Prostate gland (tissue), 2 donors: ENCODE data around the gene CRYZL1. TPM values are rescaled to one million over a fixed set of nuclear protein-coding genes. Genes with fewer than 3 reads are reported as not detected.

ENCODE experiments used
- DNase-seq: peaks from one replicate; pipeline ENCODE4 v3.0.0-alpha.2; 2019; ENCODE audit warnings: low spot score
- H3K27ac ChIP-seq, 2 donors: fragments of 200-600 bp; sonication (generic); 2 replicates each; pipeline ENCODE4 v1.5.1; 2017 to 2019
- H3K27me3 ChIP-seq: fragments of 200-600 bp; sonication (generic); replicated peaks from 2 replicates; pipeline ENCODE4 v1.5.1; 2019; ENCODE audit not compliant: insufficient read depth
- H3K36me3 ChIP-seq, 2 donors: fragments of 200-600 bp; sonication (generic); 1 replicate in 1 of 2; 2 replicates in 1 of 2; pipeline versions ENCODE4 v1.5.1 to v1.8.1; 2017 to 2019
- H3K4me1 ChIP-seq: fragments of 200-600 bp; sonication (generic); replicated peaks from 2 replicates; pipeline ENCODE4 v1.5.1; 2019
- H3K4me3 ChIP-seq, 2 donors: fragments of 200-600 bp; sonication (generic); 2 replicates each; pipeline ENCODE4 v1.5.1; 2017 to 2019
- H3K9me3 ChIP-seq: fragments of 200-600 bp; sonication (generic); 2 replicates; pipeline ENCODE4 v1.5.1; 2017
- POLR2A ChIP-seq: fragments of 450-650 bp; IDR thresholded peaks from one replicate; pipeline ENCODE4 v1.6.1; 2016; ENCODE audit warnings: antibody characterized with exemption, mild to moderate bottlenecking
- POLR2AphosphoS5 ChIP-seq: sonication (generic); formaldehyde crosslinking; IDR thresholded peaks from one replicate; pipeline ENCODE4 v1.6.1; 2017; ENCODE audit warnings: antibody characterized with exemption
- WGBS: methylation state at CpG from one replicate; pipeline ENCODE4 v1.1.5; 2018; 5-methylcytosine and 5-hydroxymethylcytosine counted together
- intact Hi-C: fragments of 100-400 bp; cut with DNase I; formaldehyde crosslinking; loops from one replicate; pipeline ENCODE4 v1.14.2; 2022
- total RNA-seq, 2 donors: library from RNA; depleted of rRNA; stranded (reverse); fragments of >200 nt; gene quantifications; one replicate each; pipeline ENCODE4 v1.1.0, GENCODE V29; 2016
- TF ChIP-seq, protein P1 (sequence below), 4 experiments: fragments of 200-600 bp in 2 of 4; fragments of 450-650 bp in 2 of 4; sonication (generic) in 2 of 4; IDR thresholded peaks; 1 replicate in 3 of 4; 2 replicates in 1 of 4; pipeline ENCODE4 v1.5.1; 2016 to 2019; ENCODE audit warnings: antibody characterized with exemption in 4 of 4, mild to moderate bottlenecking in 2 of 4, moderate library complexity in 2 of 4

Gene CRYZL1
- total RNA-seq, 2 donors from 2014 or later = 22.3 to 28.9 TPM

DNA sequence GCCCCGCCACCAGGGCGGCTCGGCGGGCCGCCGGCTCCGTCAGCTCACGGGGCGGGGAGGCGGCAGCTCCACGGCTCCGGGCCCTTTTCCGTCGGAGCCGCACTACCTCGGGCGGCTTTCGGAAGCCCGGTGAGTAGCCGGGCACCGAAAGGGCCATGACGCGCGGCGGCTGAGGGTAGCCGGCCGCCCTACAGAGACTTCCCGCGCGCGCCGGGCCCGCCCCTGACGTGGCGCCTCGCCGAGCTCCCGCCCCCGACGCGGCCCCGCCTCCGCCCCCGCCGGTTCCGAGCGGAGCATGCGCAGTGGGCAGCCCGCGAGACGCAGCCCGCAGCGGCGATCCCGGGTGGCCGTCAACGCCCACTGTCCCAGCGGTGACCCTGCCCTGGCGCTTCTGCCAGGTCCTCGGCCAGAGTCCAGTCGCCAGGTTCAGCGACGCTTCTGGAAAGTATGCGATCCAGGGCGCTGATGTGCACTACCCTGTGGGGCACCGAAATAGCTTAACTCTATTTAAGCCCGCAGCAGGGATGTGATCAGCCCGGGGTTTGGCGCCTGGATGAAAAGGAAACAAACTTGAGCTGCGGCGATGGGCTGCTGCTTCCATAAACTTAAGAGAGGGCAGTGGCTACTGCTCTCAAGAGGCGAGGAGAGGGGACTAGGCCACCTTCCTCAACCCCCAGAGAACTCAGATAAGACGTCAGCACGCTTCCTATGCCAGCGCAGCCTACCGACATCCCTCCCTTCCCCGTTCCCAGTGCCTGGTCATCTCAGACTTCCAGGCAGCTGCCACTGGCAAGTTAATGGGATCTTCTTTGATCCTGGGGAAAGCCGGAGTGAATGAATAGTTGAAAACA, 52.8 kb downstream of the CRYZL1 start, which contains the start of gene DONSON:
DONSON (minus strand) TSS at position 200 of the 851 bp plus-strand sequence; CDS start at position 157, 43 bp downstream.
- H3K27ac ChIP-seq = peak within 1 kb of the TSS; percentile 78 to 82
- H3K36me3 ChIP-seq = no peaks in the 10 kb centered on the region
- H3K4me1 ChIP-seq = no peaks in the 10 kb centered on the region
- H3K9me3 ChIP-seq = no peaks in the 10 kb centered on the region
- intact Hi-C loops = no loop called here
- TF ChIP-seq POLR2AphosphoS5 (peak; percentile 68), POLR2A (peak; percentile 77)
- TF ChIP-seq, protein P1, sequence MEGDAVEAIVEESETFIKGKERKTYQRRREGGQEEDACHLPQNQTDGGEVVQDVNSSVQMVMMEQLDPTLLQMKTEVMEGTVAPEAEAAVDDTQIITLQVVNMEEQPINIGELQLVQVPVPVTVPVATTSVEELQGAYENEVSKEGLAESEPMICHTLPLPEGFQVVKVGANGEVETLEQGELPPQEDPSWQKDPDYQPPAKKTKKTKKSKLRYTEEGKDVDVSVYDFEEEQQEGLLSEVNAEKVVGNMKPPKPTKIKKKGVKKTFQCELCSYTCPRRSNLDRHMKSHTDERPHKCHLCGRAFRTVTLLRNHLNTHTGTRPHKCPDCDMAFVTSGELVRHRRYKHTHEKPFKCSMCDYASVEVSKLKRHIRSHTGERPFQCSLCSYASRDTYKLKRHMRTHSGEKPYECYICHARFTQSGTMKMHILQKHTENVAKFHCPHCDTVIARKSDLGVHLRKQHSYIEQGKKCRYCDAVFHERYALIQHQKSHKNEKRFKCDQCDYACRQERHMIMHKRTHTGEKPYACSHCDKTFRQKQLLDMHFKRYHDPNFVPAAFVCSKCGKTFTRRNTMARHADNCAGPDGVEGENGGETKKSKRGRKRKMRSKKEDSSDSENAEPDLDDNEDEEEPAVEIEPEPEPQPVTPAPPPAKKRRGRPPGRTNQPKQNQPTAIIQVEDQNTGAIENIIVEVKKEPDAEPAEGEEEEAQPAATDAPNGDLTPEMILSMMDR (IDR thresholded peaks at IDR 0.05) = peak in 1 of 4 experiments; percentile 28
- H3K27me3 ChIP-seq = no peaks in the 10 kb centered on the region
- under 1% methylated on average over 28 of the region's 78 CpGs for WGBS
- peak; percentile 75 for DNase-seq
- peak within 1 kb of the TSS; percentile 59 to 83 for H3K4me3 ChIP-seq

DNA sequence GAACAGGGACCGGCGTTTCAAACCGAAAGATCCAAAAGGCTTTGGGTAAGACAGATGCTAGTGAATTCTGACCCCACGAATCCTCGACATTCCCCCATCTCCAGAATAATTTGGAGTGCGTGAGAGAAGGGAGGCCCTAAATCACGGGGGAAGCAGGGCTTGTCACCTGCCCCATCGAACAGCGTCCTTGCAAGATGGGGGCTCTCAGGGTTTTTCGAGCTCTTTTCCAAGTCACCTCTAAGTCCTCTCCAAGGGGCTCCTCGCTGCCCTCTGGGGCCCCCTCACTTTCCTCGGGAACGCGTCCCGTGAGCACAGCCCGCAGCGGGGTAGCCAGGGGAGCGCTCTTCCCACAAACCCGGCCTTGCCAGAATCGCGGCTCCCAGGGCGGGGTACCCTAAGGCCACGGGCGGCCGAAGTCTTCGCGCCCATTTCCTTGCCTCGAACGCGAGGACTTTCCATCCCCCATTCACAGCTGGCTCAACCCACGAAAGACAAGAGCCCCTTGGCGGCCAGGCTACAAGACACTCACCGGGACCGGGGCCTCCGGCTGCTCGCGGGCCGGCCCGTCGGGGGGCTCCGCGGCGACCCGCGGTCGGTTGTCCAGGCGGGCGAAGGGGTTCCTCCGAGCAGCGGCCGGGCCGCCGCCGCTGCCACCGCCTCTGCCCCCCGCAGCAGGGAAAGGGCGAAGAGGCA, 53.6 kb downstream of the CRYZL1 start:
- Histone ChIP-seq H3K4me3 (peak overlapping the region; percentile 59 to 83), H3K27ac (peak overlapping the region; percentile 78 to 82), H3K27me3 (no peaks in the 10 kb centered on the region), H3K9me3 (no peaks in the 10 kb centered on the region), H3K36me3 (no peaks in the 10 kb centered on the region), H3K4me1 (no peaks in the 10 kb centered on the region)
- peak; percentile 9 for DNase-seq
- intact Hi-C loops = no loop called here
- TF ChIP-seq POLR2A = no peak
- TF ChIP-seq POLR2AphosphoS5 = no peak
- TF ChIP-seq, protein P1 (IDR thresholded peaks at IDR 0.05) = no peak
- WGBS = under 1% methylated on average over 40 of the region's 57 CpGs

DNA sequence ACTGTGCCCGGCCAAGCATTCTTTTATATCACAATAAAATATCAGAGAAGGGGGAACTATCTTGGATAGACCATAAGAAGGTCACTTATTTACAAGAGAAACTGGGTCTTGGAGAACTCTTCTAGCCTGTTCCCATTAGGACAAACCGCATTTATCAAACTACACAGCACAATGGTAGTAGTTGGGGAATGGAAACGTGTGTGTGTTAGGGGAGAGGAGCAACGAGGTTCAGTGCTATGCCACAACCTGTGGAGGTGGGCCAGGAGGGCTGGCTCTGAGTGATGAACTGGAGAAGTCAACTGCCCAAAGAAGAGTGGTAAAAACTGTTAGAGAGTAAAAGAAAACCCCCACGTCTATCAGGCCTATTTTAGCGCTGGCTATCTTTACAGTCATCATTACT, 54.6 kb downstream of the CRYZL1 start:
- no peaks in the 10 kb centered on the region for H3K36me3 ChIP-seq
- no peaks in the 10 kb centered on the region for H3K4me1 ChIP-seq
- H3K27me3 ChIP-seq = no peaks in the 10 kb centered on the region
- H3K4me3 ChIP-seq = no peak overlapping the region
- H3K9me3 ChIP-seq = no peaks in the 10 kb centered on the region
- intact Hi-C loops = no loop called here
- WGBS = 68% methylated on average over 6 of the region's 6 CpGs
- no peak overlapping the region for H3K27ac ChIP-seq
- DNase-seq = no peak
- TF ChIP-seq, protein P1 (IDR thresholded peaks at IDR 0.05) = no peak
- TF ChIP-seq POLR2AphosphoS5 (no peak), POLR2A (no peak)

DNA sequence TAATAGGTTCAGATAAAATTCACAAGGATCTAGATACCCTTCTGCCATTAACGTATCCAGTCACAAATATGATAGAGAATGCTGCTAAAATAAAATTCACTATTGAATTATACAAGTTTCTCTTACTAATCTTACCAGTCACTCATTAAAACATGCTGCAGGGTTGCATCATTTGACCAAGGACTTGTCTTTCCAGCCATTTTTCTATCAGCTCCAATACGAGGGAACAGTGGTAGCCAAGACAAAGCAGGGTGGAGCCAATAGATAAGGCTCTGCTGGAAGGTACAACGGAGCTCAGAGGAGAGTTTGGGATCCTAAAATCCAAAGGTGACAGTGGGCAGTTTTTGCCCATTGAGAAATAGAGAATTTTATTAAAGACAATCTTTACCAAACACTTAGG, 57.1 kb downstream of the CRYZL1 start:
- Histone ChIP-seq H3K4me1 (no peaks in the 10 kb centered on the region), H3K27ac (no peak overlapping the region), H3K27me3 (no peaks in the 10 kb centered on the region), H3K4me3 (no peak overlapping the region), H3K9me3 (no peaks in the 10 kb centered on the region), H3K36me3 (no peaks in the 10 kb centered on the region)
- WGBS = 87% methylated on average over 3 of the region's 3 CpGs
- DNase-seq = no peak
- TF ChIP-seq, protein P1 (IDR thresholded peaks at IDR 0.05) = no peak
- TF ChIP-seq POLR2AphosphoS5 = no peak
- no peak for TF ChIP-seq POLR2A
- intact Hi-C loops = no loop called here
